NCI-H2107 treated with DMSO at 0.1 percent for 48 hours (cell line): Measurements from ENCODE around the gene KCNK18.
"Not testable (repeated sequence)": the region's sequence is repeated elsewhere in the genome, so short reads cannot be mapped to it uniquely, and the experiment has no call there.

Experiments used
- DNase-seq: peaks from one replicate; lab custom pipeline; 2025; ENCODE audit not compliant: unreplicated experiment; lab: John Stamatoyannopoulos, UW

Gene KCNK18

DNA sequence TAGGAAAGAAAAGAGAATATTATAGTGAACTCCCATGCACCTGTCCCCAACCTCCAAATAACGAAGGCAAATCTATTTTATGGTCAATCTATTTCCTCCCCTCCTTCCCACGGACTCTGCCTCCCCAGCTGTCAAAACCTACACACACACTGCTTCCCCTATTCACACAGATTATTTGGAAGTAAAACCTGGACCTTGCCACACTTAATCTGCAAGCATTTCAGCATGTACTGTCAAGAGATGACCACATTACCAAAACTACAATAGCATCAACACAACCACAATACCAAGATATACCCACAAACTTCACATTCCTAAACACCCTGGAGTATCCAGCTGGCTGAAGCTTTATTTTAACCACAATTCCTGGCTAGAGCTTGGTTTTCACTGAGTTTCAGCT is 27.8 kb upstream of the KCNK18 start:
- DNase-seq = no peak

- no peak for DNase-seq
Observed at GRCh38 chr10:117170244-117170643, 27.0 kb upstream of the KCNK18 start.

DNA sequence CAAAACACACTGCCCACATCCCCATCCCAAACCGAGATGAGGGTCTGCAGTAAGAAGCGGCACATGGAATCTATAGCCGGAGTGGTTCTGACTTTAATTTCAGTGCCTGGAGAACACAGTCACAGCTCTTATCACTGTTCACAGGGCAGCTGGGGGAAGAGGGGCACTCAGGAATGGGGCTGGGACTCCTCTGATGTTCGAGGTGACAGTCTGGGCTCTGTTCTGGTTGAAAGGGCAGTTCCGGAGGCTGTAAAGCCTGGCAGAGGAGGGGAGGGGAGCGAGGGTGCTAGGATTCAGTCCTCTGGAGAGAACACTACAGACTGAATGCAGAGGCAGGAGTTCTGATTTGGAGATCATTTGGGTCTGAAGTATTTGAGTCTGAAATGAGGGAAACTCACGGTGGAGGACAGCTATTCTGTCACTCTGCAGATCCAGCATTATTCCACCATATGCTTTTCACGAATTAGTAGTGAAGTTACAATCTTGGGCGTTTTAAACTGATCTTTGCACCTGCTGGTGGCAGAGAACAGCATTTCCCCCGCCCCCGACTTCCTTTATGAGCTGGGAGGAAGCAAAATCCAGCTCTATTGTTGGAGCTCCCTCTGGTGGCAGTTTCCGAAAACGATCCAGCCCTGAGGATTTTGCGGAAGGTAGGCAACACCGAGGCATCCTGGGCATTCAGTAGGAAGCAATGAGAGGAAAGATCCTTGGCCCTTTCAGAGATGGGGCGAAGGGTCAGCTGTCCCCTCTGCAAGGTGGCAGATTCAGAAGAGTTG is 22.7 kb upstream of the KCNK18 start:
- peak; percentile 23 for DNase-seq

DNA sequence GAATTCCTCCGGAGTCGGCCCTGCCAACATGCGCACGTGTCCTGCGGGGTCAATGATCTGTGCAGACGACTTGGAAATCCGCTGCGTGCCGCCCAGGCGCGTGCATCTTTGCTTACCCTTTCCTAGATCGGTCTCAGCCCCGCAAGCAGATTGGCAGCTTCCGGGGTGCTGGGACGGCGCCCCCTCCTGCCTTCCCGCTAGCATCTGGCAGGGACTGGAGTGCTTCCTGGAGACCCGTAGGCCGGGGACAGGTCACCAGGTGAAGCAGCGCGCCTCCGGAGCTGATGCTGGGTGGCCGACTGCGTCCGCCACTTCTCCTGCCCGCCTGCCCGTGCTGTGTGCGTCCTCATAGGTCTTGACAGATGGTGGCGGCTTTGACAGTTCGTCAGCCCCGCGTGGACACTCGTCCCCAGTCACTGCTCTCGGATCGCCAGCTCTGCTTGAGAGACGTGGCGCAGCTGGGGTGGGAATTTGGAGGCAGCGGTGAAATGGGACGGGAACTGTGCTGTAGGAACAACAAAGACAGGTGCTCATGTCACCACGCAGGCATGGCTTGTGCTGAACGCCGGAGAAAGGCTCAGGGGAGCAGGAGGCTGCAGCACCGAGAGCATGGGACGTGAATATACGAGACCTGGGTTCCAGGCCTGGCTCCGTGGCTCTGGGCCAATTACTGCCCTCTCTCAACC is 21.9 kb upstream of the KCNK18 start:
- DNase-seq = no peak

DNA sequence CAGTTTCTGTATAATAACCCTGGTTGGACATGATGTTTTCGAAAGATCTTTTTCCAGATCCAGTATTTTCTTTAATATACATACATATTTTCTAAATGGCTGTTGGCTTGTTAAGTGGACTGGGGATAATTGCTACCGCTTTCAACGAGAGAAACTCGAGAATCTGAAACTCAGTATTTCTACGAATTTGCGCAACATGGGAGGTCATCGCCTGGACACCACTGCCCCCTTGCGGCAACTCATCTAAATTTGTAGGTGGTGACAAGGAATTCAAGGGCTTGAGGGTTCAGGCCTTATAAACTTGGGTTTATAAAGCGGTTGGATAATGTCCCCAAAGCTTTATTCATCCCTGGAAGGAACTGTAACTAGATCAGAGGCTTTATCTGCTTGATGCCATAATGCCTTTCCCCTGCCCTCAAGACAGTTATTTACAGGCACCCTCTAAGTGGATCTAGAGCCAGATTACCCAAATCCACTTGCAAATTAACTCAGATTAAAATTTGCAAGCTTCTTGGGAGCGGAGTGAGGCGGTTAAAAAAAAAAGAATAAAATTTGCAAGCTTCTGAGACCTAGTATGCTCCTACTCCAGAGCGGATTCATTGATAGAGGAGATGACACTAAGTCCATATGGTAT is 21.3 kb upstream of the KCNK18 start:
- DNase-seq = peak; percentile 19

DNA sequence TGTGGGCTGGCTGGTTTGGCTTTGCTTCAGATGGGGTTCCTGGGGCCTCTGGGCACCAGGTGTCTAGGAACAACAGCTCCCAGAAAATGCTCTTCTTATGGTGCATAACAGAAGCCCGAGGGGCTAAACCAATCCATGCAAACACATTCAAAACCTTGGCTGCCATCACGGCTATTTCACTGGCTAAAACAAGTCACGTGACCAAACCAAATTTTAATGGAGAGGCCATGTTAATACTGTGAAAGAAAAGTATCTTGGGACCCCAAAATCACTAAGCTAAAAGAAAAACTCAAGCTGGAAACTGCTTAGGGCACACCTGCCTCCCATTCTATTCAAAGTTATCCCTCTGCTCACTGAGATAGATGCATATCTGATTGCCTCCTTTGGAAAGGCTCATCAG is 19.1 kb upstream of the KCNK18 start:
- DNase-seq = no peak

- DNase-seq = no peak
Observed at GRCh38 chr10:117184296-117184695, 13.0 kb upstream of the KCNK18 start.

GRCh38 chr10:117184821-117185220 is 12.5 kb upstream of the KCNK18 start:
- no peak for DNase-seq

- not testable (repeated sequence) for DNase-seq
Observed at GRCh38 chr10:117185817-117186216, 11.5 kb upstream of the KCNK18 start.

- no peak for DNase-seq
Observed at GRCh38 chr10:117186832-117187615, 10.3 kb upstream of the KCNK18 start.

DNA sequence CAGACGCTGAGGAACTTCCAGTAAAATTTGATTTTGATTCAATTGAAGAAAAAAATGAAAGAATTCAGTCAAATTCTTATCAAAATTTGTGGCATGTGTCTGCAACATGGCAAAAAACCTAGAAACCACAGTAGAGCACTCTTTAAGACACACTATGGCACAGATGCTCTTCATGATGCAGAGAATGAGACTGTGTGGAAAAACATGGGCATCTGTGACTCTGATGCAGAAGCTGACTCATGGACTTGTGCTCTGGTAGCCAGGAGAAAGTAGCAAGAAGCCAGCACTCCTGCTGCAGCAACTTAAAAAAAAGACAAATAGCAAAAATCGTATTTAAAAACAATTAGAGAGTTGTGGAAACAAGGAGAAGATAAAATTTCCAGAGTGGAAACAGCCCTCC is 8.9 kb upstream of the KCNK18 start:
- DNase-seq = no peak

GRCh38 chr10:117189557-117189956 is 7.7 kb upstream of the KCNK18 start:
- no peak for DNase-seq

- no peak for DNase-seq
Observed at GRCh38 chr10:117198088-117198487, 799 bp downstream of the KCNK18 start.

DNA sequence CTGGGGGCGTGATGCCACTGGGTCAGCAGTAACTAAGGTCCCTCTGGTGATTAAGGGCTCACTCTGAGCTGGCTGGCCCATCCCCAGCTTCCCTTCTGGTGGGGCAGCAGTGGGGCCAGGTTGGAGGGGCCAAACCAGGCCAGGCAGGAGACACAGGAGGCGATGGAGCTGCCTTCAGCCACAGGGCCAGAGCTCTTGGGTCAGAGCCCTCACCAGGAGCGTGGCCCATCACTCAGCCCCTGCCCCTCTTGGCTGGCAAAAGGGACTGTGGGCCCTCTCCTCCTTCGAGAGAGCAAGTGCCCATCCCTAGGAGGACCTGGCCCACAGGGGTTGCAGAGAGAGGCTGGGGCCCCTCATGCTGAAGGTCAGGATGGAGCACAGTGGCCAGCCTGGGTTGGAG is 4.5 kb downstream of the KCNK18 start:
- DNase-seq = no peak

GRCh38 chr10:117204316-117204715 is 7.0 kb downstream of the KCNK18 start:
- no peak for DNase-seq

- DNase-seq = no peak
Observed at GRCh38 chr10:117212176-117212575, 14.9 kb downstream of the KCNK18 start.

- DNase-seq = no peak
Observed at GRCh38 chr10:117214401-117214800, 17.1 kb downstream of the KCNK18 start.

DNA sequence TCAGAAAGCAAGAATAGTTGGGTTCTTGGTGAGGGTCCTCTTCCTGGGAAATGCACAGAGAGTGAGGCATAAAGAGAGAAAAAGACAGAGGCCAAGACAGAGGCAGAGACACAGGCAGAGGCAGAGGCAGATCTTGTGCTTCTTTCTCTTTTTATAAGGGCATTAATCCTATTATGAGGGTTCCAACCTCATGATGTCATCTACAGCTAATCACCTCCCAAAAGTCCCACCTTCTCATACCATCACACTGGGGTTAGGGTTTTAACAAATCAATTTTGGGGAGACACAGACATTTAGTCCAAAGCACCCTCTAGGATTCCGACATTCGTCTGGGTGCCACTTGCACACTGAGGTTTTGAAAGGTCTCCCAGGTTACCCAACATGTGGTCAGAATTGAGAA is 17.8 kb downstream of the KCNK18 start:
- no peak for DNase-seq

GRCh38 chr10:117216028-117216427 is 18.7 kb downstream of the KCNK18 start:
- DNase-seq = no peak

DNA sequence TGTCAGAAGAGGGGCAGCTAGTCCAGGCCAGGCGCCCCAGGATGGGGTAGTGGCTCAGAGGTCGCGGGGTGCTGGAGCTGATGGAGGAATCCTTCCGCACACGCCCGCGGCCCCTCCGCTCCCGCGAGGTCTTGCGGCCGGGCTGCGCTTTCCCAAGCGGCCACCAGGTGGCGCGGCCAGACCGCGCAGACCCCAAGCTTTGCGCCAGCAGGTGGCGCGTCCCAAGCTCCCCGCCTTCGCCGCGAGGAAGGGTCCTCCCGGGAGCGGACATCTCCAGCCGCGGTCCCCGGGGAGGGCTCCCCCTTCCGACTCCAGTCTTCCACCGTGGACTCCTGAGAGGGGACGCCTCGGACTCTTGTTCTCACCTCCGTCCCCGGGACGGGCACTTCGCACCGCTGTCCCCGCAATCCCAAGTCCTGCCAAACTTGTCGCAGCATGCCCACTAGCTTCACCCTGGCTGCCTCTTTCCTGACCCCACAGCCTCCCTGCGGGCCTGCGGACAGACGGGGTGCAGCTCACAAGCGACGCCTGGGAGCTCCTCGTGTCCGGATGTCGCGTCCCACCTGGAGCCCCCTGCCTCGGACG is 19.4 kb downstream of the KCNK18 start:
- DNase-seq = no peak

DNA sequence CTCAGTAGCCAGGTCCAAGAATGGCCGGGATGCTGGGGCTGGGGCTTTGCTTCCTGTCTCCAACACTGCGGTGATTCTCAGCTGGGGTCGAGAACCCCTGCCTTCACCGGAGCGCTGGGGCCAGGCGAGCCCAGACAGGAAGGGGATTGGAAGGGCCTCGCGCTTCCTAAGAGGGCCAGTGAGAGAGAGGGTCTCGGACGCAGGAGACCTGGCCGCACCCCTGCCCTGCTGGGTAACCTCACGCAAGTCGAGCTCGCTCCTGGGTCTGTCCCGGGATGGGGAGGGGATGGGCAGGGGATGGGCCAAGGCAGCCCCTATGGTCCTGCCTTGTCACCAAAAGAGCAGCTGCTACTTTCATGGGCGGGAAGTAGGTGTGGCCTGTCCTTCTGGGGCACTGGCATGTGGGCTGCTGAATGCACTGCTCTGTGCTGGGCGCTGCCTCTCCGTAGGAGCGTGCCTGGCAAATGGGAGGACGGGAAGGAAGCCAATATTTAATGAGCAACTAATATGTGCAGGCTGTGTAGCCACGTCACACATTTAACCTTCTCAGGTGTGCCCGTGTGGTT is 20.0 kb downstream of the KCNK18 start:
- DNase-seq = no peak
